GM18520 (cell line): ENCODE data around the gene DRD2.

Experiments used
- ATAC-seq: cut with Tn5 transposase; IDR thresholded peaks from one replicate; pipeline ENCODE4 v1.9.1; 2021; ENCODE audit not compliant: unreplicated experiment

DRD2 gene

DNA sequence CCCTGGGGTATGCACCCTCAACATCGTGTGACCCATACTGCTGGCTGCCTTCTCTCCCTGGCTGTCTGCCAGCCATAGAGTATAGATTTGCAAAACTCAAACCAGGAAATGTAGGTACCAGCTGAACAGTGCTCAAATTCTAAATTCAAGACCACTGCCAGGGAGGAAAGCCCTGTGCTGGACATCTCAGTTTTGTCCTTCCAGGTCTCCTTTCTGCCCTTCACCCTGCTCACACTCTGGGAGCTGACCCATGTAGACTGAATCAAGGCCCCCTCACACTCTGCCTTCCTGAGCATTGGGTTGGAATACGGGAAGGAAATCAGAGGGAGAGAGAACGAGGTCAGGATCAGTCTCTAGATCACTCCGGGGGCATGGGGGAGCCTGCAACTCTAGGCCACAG is 12.4 kb upstream of the DRD2 start:
- ATAC-seq: no peak

DNA sequence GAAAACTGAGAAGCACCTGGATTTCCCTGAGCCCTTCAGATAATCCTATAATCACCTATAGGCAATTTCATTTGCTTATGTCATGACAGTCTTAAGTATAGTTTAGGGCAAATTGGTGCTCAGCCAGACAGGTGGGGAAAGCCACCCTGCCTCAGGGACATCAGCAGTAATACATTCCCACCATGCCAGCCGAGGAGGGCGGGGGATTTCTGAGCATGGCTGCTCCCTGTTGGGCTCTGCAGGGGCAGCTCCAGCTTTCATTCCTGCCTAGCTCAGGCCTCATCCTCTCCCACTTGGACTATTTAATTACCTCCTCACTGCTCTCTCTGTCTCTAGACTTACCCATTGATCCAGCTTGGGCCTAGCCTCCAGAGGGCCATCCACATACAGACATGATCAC is 9.0 kb upstream of the DRD2 start:
- ATAC-seq: no peak

- ATAC-seq: no peak
These were observed 6.5 kb upstream of the DRD2 start for GRCh38 chr11:113481672-113482071.

DNA sequence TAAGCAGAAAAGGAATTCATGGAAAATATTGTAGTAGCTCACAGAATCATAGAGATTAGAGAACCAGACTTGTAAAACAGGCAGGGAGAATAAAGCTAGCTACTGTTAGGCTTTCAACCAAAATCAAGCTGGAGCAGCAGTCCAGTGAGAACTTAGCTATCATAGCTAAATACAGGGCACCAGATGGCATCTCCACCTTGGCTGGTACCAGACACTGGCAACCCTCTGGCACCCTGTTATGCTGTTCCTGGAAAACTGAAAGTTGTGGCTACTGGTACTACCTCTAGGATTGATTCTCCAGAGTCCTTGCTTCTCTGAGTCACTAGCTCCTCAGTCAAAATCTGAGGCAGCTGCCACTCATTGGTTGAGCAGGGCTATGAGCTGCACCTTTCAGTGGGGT is 6.0 kb upstream of the DRD2 start:
- ATAC-seq: no peak

GRCh38 chr11:113477321-113477720 is 2.1 kb upstream of the DRD2 start:
- ATAC-seq: no peak

DNA sequence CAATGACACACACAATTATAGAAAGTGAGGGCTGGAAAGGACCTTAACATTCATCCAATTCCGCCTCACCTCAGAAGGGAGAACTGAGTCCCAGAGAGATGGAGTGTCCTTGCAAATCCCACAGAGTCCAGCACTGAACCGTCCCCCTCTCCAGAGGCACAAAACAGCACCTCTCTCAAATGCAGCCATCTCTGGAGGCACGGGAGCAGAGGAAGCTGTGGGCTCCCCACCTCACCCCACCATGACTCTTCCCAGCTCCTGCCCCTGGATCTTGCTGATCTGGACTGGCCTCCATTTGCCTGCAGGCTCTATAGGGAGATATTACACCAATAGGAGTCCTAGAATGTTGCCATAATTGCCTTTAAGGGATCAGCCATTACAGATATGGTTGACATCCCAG is 1.4 kb upstream of the DRD2 start:
- no peak for ATAC-seq

DNA sequence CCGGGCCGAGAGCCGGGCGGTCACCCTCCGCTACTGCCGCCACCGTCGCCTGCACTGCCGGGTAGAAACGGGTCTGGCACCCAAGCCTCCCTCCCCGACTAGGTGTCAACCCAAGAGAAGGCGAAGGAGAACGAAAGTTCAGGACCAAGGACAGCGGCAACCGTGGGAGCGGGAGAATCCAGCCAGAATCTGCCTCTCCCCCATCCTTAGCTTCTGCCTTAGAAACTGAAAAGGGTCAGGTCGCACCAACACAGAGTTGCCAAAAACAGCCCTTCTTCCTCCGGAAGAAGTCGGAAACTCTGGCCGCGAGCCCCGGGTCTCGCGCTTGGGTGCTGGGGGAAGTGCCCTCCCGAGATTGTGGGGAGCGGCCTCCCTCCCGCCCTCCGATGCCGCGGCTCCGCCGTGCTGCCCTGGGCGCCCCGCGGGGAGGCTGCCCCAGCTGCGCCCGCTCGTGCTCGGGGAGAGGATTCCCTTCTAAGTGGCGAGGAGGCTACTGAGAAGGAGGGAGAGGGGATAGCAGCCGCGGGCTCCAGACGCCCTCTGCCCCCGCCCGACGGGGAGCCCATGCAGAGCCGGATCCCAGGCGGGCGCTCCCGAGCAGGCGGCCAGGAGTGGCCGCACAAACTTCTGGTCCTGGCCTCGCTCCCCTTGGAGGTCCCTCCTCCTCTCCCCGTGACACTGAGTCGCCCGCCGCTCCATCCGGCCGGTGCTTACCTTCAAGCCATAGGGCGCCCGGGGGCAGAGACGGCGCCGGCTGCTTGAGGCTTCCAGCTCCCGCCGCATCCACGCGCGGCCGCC is 637 bp downstream of the DRD2 start:
- no peak for ATAC-seq

DNA sequence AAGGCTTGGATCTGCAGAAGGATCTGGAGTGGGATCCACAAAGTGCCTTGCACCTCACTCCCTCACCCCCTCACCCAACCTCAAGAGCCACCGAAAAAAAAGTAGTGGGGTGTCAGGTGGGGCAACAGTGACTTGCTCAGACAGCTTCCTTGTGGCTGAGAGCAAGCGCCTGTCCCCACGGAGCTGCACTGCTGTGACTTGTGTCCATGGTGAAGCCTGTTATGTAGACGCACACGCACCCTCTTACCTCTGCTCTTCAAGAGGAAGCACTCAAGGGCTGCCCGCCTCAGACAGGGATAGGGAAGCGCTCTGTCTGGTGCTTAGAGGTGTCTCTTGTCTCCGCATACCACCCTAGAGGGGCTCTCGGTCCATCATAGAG is 1.2 kb downstream of the DRD2 start:
- no peak for ATAC-seq

DNA sequence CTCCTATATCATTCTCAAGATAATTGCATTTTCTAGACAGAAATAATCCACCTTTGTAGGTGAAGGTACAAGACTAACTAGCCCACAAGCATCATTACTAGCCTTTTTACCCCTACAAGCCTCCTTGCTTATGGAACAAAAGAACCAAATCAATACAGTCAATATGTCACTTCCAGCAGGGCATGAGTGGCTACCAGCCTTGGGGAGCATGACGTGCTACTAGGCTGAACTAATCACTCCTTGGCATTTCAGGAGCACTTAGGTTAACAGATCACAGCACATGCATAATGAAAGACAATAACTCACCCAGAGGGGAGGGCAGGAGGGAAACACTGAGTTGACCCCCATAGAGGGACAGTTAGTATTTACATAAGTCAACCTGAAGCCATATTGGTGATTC is 2.7 kb downstream of the DRD2 start:
- no peak for ATAC-seq

DNA sequence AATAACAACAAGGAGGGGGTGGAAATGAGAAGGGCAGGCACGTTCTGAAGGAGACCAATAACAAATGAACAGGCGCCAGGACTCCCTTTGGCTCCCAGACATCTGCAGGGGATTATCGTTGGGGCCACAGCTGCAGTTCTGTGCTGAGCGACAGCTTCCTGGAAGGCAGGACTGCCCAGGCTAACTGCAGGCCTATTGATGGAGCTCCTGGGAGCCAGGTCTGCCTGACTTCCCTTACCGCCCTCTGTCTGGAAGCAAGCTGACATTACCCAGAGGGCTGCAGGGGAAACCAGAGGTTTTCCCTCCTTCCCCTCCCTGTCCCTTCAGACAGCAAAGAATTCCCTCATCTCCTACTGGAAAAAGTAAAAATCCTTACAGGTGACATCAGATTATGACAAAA is 5.0 kb downstream of the DRD2 start:
- no peak for ATAC-seq

DNA sequence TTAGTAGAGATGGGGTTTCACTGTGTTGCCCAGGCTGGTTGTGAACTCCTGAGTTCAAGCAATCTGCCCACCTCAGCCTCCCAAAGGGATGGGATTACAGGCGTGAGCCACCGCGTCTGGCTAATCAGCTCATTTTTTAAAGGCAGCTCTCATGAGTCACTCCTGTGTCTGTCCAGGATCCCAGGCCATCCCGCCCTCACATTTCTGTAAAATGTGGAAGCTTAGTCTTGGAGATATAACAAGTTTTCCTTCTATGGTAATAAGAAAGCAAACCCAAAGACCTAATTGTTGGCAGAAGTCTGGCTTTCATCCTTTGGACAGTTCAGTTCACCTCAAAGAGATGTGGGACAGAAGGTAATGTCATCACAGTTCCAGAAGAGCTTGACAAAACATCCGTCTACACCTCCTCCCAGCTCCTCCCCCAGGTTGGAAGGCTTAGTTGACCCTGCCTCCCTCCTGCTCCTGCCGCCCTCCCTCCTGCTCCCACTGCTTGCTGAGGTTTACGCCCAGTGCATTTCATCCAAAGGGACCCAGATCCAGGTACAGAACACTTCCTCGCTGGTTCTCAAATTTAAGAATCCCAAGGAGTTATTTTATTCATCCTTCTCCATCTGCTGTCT is 6.4 kb downstream of the DRD2 start:
- no peak for ATAC-seq

DNA sequence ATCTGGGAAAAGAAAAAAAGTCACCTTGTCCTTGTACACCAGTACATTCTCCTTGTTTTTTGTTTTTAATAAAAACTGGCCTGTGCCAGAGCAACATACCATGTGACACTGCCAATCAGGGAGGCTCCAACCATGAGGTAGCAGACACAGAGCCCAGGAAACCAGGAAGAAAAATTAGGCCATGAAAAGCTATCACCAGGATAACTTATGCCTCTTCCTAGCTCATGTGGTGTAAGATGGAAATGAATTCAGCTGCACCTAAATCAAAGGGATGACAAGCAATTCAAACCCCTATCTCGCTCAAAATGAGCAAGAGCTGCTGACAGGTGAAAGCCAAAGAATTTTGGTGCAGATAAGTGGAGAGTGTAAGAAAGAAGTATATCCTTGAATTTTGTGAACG is 7.7 kb downstream of the DRD2 start:
- no peak for ATAC-seq

- ATAC-seq: no peak
These were observed 9.4 kb downstream of the DRD2 start for GRCh38 chr11:113465786-113466185.

- no peak for ATAC-seq
These were observed 10.8 kb downstream of the DRD2 start for GRCh38 chr11:113464416-113464815.

GRCh38 chr11:113462830-113463229 is 12.4 kb downstream of the DRD2 start:
- ATAC-seq: no peak

GRCh38 chr11:113461639-113462038 is 13.6 kb downstream of the DRD2 start:
- no peak for ATAC-seq

DNA sequence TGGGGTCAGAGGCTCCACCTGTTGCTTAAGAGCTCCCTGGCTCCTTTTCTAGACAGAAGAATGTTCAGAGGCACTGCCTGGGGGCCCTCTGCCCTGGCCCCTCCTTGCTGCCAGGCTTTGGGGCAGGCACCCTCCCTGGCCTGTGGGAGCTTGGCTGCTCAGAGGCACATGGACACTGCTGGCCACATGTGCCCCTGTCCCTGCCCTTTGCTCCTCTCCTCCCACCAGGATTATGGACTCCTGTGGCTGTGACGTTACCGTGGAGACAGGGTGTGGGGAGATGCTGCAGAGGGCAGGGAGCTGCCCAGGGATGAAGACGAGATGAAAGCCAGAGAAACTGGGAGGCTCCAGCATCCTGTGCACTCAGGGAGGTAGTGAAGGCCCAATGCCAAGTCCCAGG is 14.7 kb downstream of the DRD2 start:
- ATAC-seq: no peak

GRCh38 chr11:113458189-113458588 is 17.0 kb downstream of the DRD2 start:
- ATAC-seq: no peak

GRCh38 chr11:113457784-113458183 is 17.4 kb downstream of the DRD2 start:
- ATAC-seq: no peak

- no peak for ATAC-seq
These were observed 20.7 kb downstream of the DRD2 start for GRCh38 chr11:113454455-113454854.

- no peak for ATAC-seq
These were observed 25.5 kb downstream of the DRD2 start for GRCh38 chr11:113449743-113450142.

DNA sequence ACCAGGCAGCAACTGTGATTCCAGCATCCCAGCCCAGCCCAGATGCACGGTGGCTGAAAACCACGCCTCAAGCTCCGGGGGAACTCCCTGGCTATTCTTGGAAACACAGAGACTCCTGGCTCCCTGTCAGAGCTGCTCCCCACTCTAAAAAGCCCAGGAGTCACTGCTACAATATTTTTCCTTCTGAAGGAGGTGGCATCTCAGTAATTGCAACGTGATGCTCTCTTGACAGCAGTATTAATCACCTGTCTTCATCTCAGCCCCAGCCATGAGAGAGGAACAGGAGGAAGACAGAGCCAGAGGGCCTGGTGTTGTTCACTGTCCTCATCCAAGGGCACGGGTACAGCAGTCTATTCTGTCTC is 26.9 kb downstream of the DRD2 start:
- no peak for ATAC-seq
